Measurements from ENCODE around the gene GRIK5. TPM values are rescaled to one million over a fixed set of nuclear protein-coding genes. Genes with fewer than 3 reads are reported as not detected.

GRIK5 gene
- total RNA-seq, 1 donor = under 0.01 TPM

DNA sequence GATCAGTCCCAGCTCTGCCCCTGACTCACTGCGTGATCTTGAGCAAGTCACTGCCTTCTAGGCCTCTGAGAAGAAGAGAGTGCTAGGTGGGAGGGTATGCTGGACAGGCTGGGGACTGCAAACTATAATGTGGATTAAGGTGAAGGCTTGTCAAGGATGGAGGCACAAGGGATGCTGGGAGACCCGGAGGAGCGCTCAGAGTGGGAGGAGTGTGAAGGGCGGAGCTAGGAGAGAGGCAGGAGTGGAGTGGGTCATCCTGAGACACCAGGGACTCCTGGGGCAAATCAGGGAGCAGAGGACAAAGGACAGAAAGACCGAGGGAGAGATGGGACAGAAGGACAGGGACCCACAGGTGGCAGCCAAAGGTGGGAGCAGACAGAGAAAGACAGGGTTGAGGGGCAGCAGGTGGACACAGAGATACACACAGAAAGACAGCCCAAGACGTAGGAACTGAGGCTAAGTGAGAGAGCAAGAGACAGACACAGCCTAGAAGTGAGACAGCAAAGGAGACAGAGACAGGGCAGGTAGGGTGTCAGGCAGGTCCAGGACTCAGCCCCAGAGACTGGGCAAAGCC, 2.6 kb downstream of the GRIK5 start:
- no peak overlapping the region for H3K27ac ChIP-seq (ENCODE audit: low read depth, low read length)
- TF ChIP-seq, protein P1, sequence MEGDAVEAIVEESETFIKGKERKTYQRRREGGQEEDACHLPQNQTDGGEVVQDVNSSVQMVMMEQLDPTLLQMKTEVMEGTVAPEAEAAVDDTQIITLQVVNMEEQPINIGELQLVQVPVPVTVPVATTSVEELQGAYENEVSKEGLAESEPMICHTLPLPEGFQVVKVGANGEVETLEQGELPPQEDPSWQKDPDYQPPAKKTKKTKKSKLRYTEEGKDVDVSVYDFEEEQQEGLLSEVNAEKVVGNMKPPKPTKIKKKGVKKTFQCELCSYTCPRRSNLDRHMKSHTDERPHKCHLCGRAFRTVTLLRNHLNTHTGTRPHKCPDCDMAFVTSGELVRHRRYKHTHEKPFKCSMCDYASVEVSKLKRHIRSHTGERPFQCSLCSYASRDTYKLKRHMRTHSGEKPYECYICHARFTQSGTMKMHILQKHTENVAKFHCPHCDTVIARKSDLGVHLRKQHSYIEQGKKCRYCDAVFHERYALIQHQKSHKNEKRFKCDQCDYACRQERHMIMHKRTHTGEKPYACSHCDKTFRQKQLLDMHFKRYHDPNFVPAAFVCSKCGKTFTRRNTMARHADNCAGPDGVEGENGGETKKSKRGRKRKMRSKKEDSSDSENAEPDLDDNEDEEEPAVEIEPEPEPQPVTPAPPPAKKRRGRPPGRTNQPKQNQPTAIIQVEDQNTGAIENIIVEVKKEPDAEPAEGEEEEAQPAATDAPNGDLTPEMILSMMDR (IDR thresholded peaks at IDR 0.05; ENCODE audit: extremely low read depth, low read depth, low read length) = no peak
- DNase-seq (ENCODE audit: insufficient read length, low spot score, missing footprints) = peak; percentile 73
- no peaks in the 10 kb centered on the region for H3K36me3 ChIP-seq (ENCODE audit: insufficient read depth, low read length)
- peaks cover 57% of the 10 kb centered on the region for H3K27me3 ChIP-seq (ENCODE audit: insufficient read depth, low read length)
- no peaks in the 10 kb centered on the region for H3K79me2 ChIP-seq (ENCODE audit: insufficient read depth, low read length)
- no peaks in the 10 kb centered on the region for H4K20me1 ChIP-seq (ENCODE audit: insufficient read depth, low read length)
- no peak overlapping the region for H3K4me2 ChIP-seq (ENCODE audit: insufficient read depth, low read length)
- no peak overlapping the region for H3K4me3 ChIP-seq (ENCODE audit: insufficient read depth, low read length)
- H3K9me3 ChIP-seq (ENCODE audit: low read depth, low read length) = no peaks in the 10 kb centered on the region
- no peak overlapping the region for H2AFZ ChIP-seq (ENCODE audit: low read length)
- H3K4me1 ChIP-seq (ENCODE audit: insufficient read depth, low read length) = no peaks in the 10 kb centered on the region

DNA sequence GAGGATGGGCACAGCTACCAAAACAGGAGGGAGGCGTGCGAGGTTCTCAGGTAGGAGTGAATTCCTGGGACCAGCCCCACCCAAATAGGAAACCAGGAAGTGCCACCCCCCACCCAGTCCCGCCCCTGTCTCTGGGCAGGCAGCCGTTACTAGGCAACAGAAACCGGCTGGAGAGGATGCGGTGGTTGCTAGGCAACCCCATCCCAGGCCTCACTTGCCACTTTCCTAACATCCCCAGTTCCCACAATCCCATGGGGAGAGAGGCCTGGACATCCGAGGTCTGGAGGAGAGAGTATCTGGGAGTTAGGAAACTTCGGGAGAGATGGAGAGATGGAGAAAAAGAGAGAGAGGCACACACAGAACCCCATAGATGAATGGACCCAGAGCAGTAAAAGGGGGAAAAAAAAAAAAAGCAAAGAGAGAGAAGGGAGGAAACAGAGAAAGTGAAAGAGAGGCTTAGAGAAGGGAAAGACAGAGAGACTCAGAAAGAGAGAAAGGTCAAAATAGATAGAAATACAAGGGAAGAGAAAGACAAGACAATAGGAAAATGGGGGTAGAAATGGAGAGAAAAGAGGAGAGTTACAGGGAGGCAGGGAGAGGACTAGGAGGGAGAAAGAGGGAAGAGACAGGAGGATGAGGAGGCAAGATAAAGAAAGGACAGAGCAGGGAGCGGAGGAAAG, 3.8 kb downstream of the GRIK5 start:
- Histone ChIP-seq H3K4me1 (ENCODE audit: insufficient read depth, low read length) (no peaks in the 10 kb centered on the region), H3K27me3 (ENCODE audit: insufficient read depth, low read length) (peaks cover 57% of the 10 kb centered on the region), H3K9me3 (ENCODE audit: low read depth, low read length) (no peaks in the 10 kb centered on the region), H3K27ac (ENCODE audit: low read depth, low read length) (no peak overlapping the region), H4K20me1 (ENCODE audit: insufficient read depth, low read length) (no peaks in the 10 kb centered on the region), H3K79me2 (ENCODE audit: insufficient read depth, low read length) (no peaks in the 10 kb centered on the region), H3K4me3 (ENCODE audit: insufficient read depth, low read length) (no peak overlapping the region), H3K36me3 (ENCODE audit: insufficient read depth, low read length) (no peaks in the 10 kb centered on the region), H2AFZ (ENCODE audit: low read length) (no peak overlapping the region), H3K4me2 (ENCODE audit: insufficient read depth, low read length) (no peak overlapping the region)
- peak; percentile 83 for DNase-seq (ENCODE audit: insufficient read length, low spot score, missing footprints)
- TF ChIP-seq, protein P1 (IDR thresholded peaks at IDR 0.05; ENCODE audit: extremely low read depth, low read depth, low read length) = no peak

DNA sequence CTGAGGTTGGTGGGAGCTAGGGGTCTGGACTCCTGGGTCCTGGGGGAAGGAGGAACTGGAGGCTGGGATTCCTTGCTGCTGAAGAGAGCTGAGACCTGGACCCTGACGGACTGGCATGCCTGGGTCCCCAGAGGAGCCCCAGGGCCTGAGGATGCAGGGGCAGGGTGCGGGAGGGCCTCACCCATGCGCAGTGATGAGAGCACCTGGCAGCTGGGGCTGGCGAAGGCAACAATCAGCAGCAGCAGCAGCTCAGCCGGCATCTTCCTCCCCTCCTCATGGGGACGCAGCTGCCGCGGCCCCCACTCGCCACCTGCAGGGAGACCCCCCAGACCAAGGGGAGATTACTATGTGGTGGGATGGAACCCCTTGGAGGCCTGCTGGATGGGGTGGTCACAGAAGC, 4.5 kb downstream of the GRIK5 start:
- H3K27me3 ChIP-seq (ENCODE audit: insufficient read depth, low read length) = peaks cover 54% of the 10 kb centered on the region
- TF ChIP-seq, protein P1 (IDR thresholded peaks at IDR 0.05; ENCODE audit: extremely low read depth, low read depth, low read length) = no peak

DNA sequence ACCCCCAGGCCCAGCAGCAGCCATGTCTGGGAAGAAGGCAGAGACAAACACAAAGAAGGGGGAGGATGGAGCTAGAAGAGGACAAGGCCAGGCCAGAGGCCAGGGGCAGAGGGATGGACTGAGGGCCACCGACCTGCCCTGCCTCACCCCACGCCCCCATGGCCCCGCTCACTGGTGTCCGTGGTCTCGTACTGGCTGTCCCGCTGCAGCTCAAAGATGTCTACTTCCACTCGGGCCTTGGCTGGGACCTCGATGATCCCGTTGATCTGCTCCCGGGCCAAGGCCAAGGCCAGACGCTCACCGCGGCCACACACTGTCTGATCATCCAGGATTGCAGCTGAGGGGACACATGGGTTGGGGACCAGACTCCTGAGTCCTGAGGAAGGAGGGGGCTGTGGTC, 5.0 kb downstream of the GRIK5 start:
- Histone ChIP-seq H3K27me3 (ENCODE audit: insufficient read depth, low read length) (peaks cover 49% of the 10 kb centered on the region), H3K36me3 (ENCODE audit: insufficient read depth, low read length) (no peaks in the 10 kb centered on the region), H3K27ac (ENCODE audit: low read depth, low read length) (no peak overlapping the region), H3K9me3 (ENCODE audit: low read depth, low read length) (no peaks in the 10 kb centered on the region), H3K79me2 (ENCODE audit: insufficient read depth, low read length) (no peaks in the 10 kb centered on the region), H4K20me1 (ENCODE audit: insufficient read depth, low read length) (no peaks in the 10 kb centered on the region), H3K4me2 (ENCODE audit: insufficient read depth, low read length) (no peak overlapping the region), H3K4me1 (ENCODE audit: insufficient read depth, low read length) (no peaks in the 10 kb centered on the region), H3K4me3 (ENCODE audit: insufficient read depth, low read length) (no peak overlapping the region), H2AFZ (ENCODE audit: low read length) (no peak overlapping the region)
- TF ChIP-seq, protein P1 (IDR thresholded peaks at IDR 0.05; ENCODE audit: extremely low read depth, low read depth, low read length) = no peak
- no peak for DNase-seq (ENCODE audit: insufficient read length, low spot score, missing footprints)

More for the DNA sequence above, 4.5 kb downstream of the GRIK5 start:
- Histone ChIP-seq H3K36me3 (ENCODE audit: insufficient read depth, low read length) (no peaks in the 10 kb centered on the region), H3K4me3 (ENCODE audit: insufficient read depth, low read length) (no peak overlapping the region), H3K79me2 (ENCODE audit: insufficient read depth, low read length) (no peaks in the 10 kb centered on the region), H3K4me1 (ENCODE audit: insufficient read depth, low read length) (no peaks in the 10 kb centered on the region), H3K4me2 (ENCODE audit: insufficient read depth, low read length) (no peak overlapping the region), H4K20me1 (ENCODE audit: insufficient read depth, low read length) (no peaks in the 10 kb centered on the region), H3K27ac (ENCODE audit: low read depth, low read length) (no peak overlapping the region), H3K9me3 (ENCODE audit: low read depth, low read length) (no peaks in the 10 kb centered on the region), H2AFZ (ENCODE audit: low read length) (no peak overlapping the region)
- peak; percentile 73 for DNase-seq (ENCODE audit: insufficient read length, low spot score, missing footprints)
